Posterior cingulate gyrus (tissue), 11 donors: ENCODE data around the gene CEP170B.
A peak's percentile ranks its signal among the peaks of the same experiment; 100 is the strongest.

ENCODE experiments used
- DNase-seq, 10 donors: peaks; one replicate each; pipeline versions ENCODE4 v3.0.0 to v3.0.0-alpha.2; 2020 to 2021; ENCODE audit warnings: mixed read lengths in 3 of 10
- intact Hi-C: fragments of 100-400 bp; cut with DNase I; formaldehyde crosslinking; loops from one replicate; pipeline ENCODE4 v1.15.1; 2023

The CEP170B gene

GRCh38 chr14:104925855-104926609 is 61.0 kb downstream of the CEP170B start:
- intact Hi-C loops = no loop called here

GRCh38 chr14:104926619-104927431 is 61.8 kb downstream of the CEP170B start:
- intact Hi-C loops = no loop called here
- peak in 2 of 10 donors; percentile 31 to 81 for DNase-seq

More at GRCh38 chr14:104925855-104926609, 61.0 kb downstream of the CEP170B start:
- DNase-seq = peak in 2 of 10 donors; percentile 82 to 84

- intact Hi-C loops = no loop called here
- DNase-seq = peak in 2 of 10 donors; percentile 82
These were observed 62.4 kb downstream of the CEP170B start for GRCh38 chr14:104927432-104927816.

- intact Hi-C loops = no loop called here
- DNase-seq = peak in 1 of 10 donors; percentile 64
These were observed 62.8 kb downstream of the CEP170B start for GRCh38 chr14:104927901-104928300.

GRCh38 chr14:104928391-104929133 is 63.5 kb downstream of the CEP170B start:
- DNase-seq = peak in 2 of 10 donors; percentile 80 to 83
- intact Hi-C loops = no loop called here

GRCh38 chr14:104929268-104930230 is 64.5 kb downstream of the CEP170B start:
- intact Hi-C loops = no loop called here
- DNase-seq = peak in 2 of 10 donors; percentile 60 to 75

- intact Hi-C loops = no loop called here
- DNase-seq = peak in 2 of 10 donors; percentile 80
These were observed 65.6 kb downstream of the CEP170B start for GRCh38 chr14:104930526-104931303.

GRCh38 chr14:104931304-104931770 is 66.3 kb downstream of the CEP170B start:
- intact Hi-C loops = no loop called here

GRCh38 chr14:104931771-104932675 is 67.0 kb downstream of the CEP170B start:
- DNase-seq = peak in 2 of 10 donors; percentile 69 to 79
- intact Hi-C loops = no loop called here

More at GRCh38 chr14:104931304-104931770, 66.3 kb downstream of the CEP170B start:
- DNase-seq = peak in 1 of 10 donors; percentile 68

GRCh38 chr14:104932676-104933631 is 67.9 kb downstream of the CEP170B start:
- peak; percentile 71 to 97 (median 82) for DNase-seq
- intact Hi-C loops = no loop called here

- intact Hi-C loops = no loop called here
- peak in 2 of 10 donors; percentile 2 to 72 for DNase-seq
These were observed 69.0 kb downstream of the CEP170B start for GRCh38 chr14:104933746-104934733.

- peak in 2 of 10 donors; percentile 5 to 77 for DNase-seq
These were observed 70.1 kb downstream of the CEP170B start for GRCh38 chr14:104935026-104935650.

GRCh38 chr14:104935955-104936354 is 70.9 kb downstream of the CEP170B start:
- DNase-seq = peak in 2 of 10 donors; percentile 4 to 36
- intact Hi-C loops = no loop called here

More at GRCh38 chr14:104935026-104935650, 70.1 kb downstream of the CEP170B start:
- intact Hi-C loops = no loop called here

- DNase-seq = peak in 3 of 10 donors; percentile 4 to 72 (median 44)
- intact Hi-C loops = no loop called here
These were observed 71.5 kb downstream of the CEP170B start for GRCh38 chr14:104936361-104937155.
